ENCODE data around the gene KAZN. TPM values are rescaled to one million over a fixed set of nuclear protein-coding genes. Genes with fewer than 3 reads are reported as not detected.

KAZN gene
- polyA plus RNA-seq, 1 donor from 2014 or later, result 20.6 TPM

GRCh38 chr1:14697353-14697752 lies 98.9 kb downstream of the KAZN start:
- TF ChIP-seq EZH2 (IDR thresholded peaks at IDR 0.05; ENCODE audit: borderline replicate concordance, insufficient read depth, low read length, poor library complexity, severe bottlenecking) (no peak), REST (IDR thresholded peaks at IDR 0.05; ENCODE audit: borderline replicate concordance) (no peak), TAF1 (IDR thresholded peaks at IDR 0.05; ENCODE audit: low read depth) (no peak), SMC3 (conservative IDR thresholded peaks at IDR 0.05; ENCODE audit: poor library complexity) (no peak), RAD21 (conservative IDR thresholded peaks at IDR 0.05) (no peak), CTCF (IDR thresholded peaks at IDR 0.05; ENCODE audit: poor library complexity, severe bottlenecking) (no peak), POLR2AphosphoS5 (IDR thresholded peaks at IDR 0.05) (no peak), EP300 (conservative IDR thresholded peaks at IDR 0.05; ENCODE audit: poor library complexity, severe bottlenecking) (no peak), MXI1 (conservative IDR thresholded peaks at IDR 0.05; ENCODE audit: poor library complexity, severe bottlenecking) (no peak)
- no peaks in the 10 kb centered on the region for H3F3A ChIP-seq (ENCODE audit: insufficient read depth, low read length, poor library complexity, severe bottlenecking)

GRCh38 chr1:14698314-14698713 lies 99.8 kb downstream of the KAZN start:
- no peaks in the 10 kb centered on the region for H3K9me3 ChIP-seq (ENCODE audit: low read length)
- H4K20me1 ChIP-seq (ENCODE audit: insufficient read depth), result no peaks in the 10 kb centered on the region
- H3K27ac ChIP-seq (ENCODE audit: low read length), result no peak overlapping the region
- no peaks in the 10 kb centered on the region for H3K9me2 ChIP-seq (ENCODE audit: insufficient read depth, low read length)
- H3K4me2 ChIP-seq (ENCODE audit: low read length), result no peak overlapping the region
- H3K79me2 ChIP-seq (replicated peaks; ENCODE audit: insufficient read depth, low read length), result peaks cover 4% of the 10 kb centered on the region
- H3K9ac ChIP-seq (ENCODE audit: low read length), result no peak overlapping the region
- H3K4me3 ChIP-seq (ENCODE audit: low read length), result no peak overlapping the region
- no peaks in the 10 kb centered on the region for H3F3A ChIP-seq (ENCODE audit: insufficient read depth, low read length, poor library complexity, severe bottlenecking)
- H2AFZ ChIP-seq (ENCODE audit: low read depth, low read length), result no peak overlapping the region
- no peaks in the 10 kb centered on the region for H3K36me3 ChIP-seq (ENCODE audit: insufficient read depth, low read length)
- no peaks in the 10 kb centered on the region for H3K27me3 ChIP-seq (ENCODE audit: insufficient read depth, low read depth, low read length)
- no peak for TF ChIP-seq SMC3 (conservative IDR thresholded peaks at IDR 0.05; ENCODE audit: poor library complexity)
- TF ChIP-seq CTCF (IDR thresholded peaks at IDR 0.05; ENCODE audit: poor library complexity, severe bottlenecking), result no peak
- TF ChIP-seq EZH2 (IDR thresholded peaks at IDR 0.05; ENCODE audit: borderline replicate concordance, insufficient read depth, low read length, poor library complexity, severe bottlenecking), result no peak
- no peak for TF ChIP-seq POLR2AphosphoS5 (IDR thresholded peaks at IDR 0.05)
- no peak for TF ChIP-seq EP300 (conservative IDR thresholded peaks at IDR 0.05; ENCODE audit: poor library complexity, severe bottlenecking)
- no peak for TF ChIP-seq REST (IDR thresholded peaks at IDR 0.05; ENCODE audit: borderline replicate concordance)
- no peak for TF ChIP-seq TAF1 (IDR thresholded peaks at IDR 0.05; ENCODE audit: low read depth)
- no peak for TF ChIP-seq MXI1 (conservative IDR thresholded peaks at IDR 0.05; ENCODE audit: poor library complexity, severe bottlenecking)
- TF ChIP-seq RAD21 (conservative IDR thresholded peaks at IDR 0.05), result no peak

More at GRCh38 chr1:14697353-14697752, 98.9 kb downstream of the KAZN start:
- Histone ChIP-seq H3K27me3 (ENCODE audit: insufficient read depth, low read depth, low read length) (no peaks in the 10 kb centered on the region), H3K4me3 (ENCODE audit: low read length) (no peak overlapping the region), H3K9me2 (ENCODE audit: insufficient read depth, low read length) (no peaks in the 10 kb centered on the region), H2AFZ (ENCODE audit: low read depth, low read length) (no peak overlapping the region), H3K4me2 (ENCODE audit: low read length) (no peak overlapping the region), H3K9ac (ENCODE audit: low read length) (no peak overlapping the region), H3K36me3 (ENCODE audit: insufficient read depth, low read length) (no peaks in the 10 kb centered on the region), H4K20me1 (ENCODE audit: insufficient read depth) (no peaks in the 10 kb centered on the region), H3K9me3 (ENCODE audit: low read length) (no peaks in the 10 kb centered on the region), H3K79me2 (replicated peaks; ENCODE audit: insufficient read depth, low read length) (peaks cover 4% of the 10 kb centered on the region), H3K27ac (ENCODE audit: low read length) (no peak overlapping the region)
